Bronchial epithelial cell (primary cell): ENCODE results near the gene DDX55. TPM values are rescaled to one million over a fixed set of nuclear protein-coding genes. Genes with fewer than 3 reads are reported as not detected.

Source experiments
- DNase-seq: peaks from one replicate; pipeline ENCODE4 v3.0.0-alpha.2; 2010; ENCODE audit warnings: low read depth
- FAIRE-seq: peaks from 2 replicates; lab custom pipeline; 2011; peaks lifted over from hg19 to GRCh38; lab: Jason Lieb, UNC
- H3K27me3 ChIP-seq: 2 replicates; pipeline ENCODE4 v1.5.1; 2011; ENCODE audit warnings: low read length; ENCODE audit not compliant: control insufficient read depth, insufficient read depth
- H3K36me3 ChIP-seq: 2 replicates; pipeline ENCODE4 v1.5.1; 2011; ENCODE audit warnings: low read length; ENCODE audit not compliant: control insufficient read depth, insufficient read depth
- H3K4me3 ChIP-seq: 2 replicates; pipeline ENCODE4 v1.5.1; 2011; ENCODE audit warnings: mild to moderate bottlenecking, low read depth, low read length, control low read depth
- CTCF ChIP-seq: IDR thresholded peaks from 2 replicates; pipeline ENCODE4 v1.5.1; 2011; ENCODE audit warnings: mild to moderate bottlenecking, moderate library complexity, low read length, control low read depth, inconsistent platforms; ENCODE audit not compliant: insufficient read depth, severe bottlenecking
- total RNA-seq: library from RNA; depleted of rRNA; stranded (reverse); fragments of >200 nt; gene quantifications from 2 replicates; pipeline ENCODE4 v1.2.1, GENCODE V29; 2014

Gene DDX55
- total RNA-seq, 1 donor from 2014 or later: 23.4 TPM

- DNase-seq (no peak), FAIRE-seq (no peak)
- Histone ChIP-seq H3K4me3 (no peak overlapping the region), H3K36me3 (peaks cover 18% of the 10 kb centered on the region), H3K27me3 (no peaks in the 10 kb centered on the region)
- no peak for TF ChIP-seq CTCF
These were observed 43.5 kb downstream of the DDX55 start for GRCh38 chr12:123645380-123645779.

GRCh38 chr12:123645878-123646277, 44.0 kb downstream of the DDX55 start:
- Histone ChIP-seq H3K36me3 (peaks cover 18% of the 10 kb centered on the region), H3K4me3 (no peak overlapping the region), H3K27me3 (no peaks in the 10 kb centered on the region)
- FAIRE-seq: no peak
- no peak for DNase-seq
- TF ChIP-seq CTCF: no peak

- no peaks in the 10 kb centered on the region for H3K27me3 ChIP-seq
- H3K4me3 ChIP-seq: no peak overlapping the region
- DNase-seq (no peak), FAIRE-seq (no peak)
- TF ChIP-seq CTCF: no peak
- H3K36me3 ChIP-seq: peaks cover 19% of the 10 kb centered on the region
These were observed 46.5 kb downstream of the DDX55 start for GRCh38 chr12:123648401-123648800.

DNA sequence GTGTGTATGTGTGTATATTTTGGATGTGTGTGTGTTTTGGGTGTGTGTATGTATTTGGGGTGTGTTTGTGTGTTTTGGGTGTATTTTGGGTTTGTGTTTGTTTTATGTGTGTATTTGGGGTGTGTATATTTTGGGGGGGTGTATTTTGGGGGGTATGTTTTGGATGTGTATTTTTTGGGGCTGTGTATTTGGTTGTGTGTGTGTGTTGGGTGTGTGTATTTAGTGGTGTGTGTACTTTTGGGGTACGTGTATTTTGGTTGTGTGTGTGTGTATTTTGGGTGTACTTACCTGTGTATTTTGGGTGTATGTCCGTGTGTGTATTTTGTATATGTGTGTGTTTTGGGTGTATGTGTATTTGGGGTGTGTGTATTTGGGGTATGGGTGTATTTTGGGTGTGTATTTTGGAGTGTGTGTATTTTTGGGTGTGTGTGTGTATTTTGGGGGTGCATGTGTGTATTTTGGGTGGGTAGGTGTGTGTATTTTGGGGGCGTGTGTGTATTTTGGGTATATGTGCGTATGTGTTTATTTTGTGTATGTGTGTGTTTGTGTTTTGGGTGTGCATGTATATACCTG, 52.3 kb downstream of the DDX55 start:
- peaks cover 11% of the 10 kb centered on the region for H3K36me3 ChIP-seq
- no peak for TF ChIP-seq CTCF
- no peaks in the 10 kb centered on the region for H3K27me3 ChIP-seq
- no peak overlapping the region for H3K4me3 ChIP-seq
- no peak for FAIRE-seq
- no peak for DNase-seq

DNA sequence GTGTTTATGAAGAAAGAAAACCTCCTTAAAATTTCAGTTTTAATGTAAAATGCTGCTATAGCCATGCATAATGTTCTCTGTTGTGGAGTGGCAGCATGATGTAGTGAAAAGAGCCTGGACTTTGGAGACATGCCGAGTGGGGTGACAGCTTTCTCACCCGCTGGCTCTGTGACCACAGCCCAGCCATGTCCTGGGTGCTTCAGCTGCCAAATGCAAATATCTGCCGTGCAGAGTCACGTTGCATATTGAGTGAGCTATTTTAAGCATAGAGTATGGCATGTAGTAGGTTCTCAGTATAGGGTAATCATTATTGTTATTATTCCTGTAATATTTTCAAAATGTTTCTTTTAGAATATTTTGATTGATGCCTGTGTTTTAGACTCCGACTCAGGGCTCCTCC, 53.5 kb downstream of the DDX55 start:
- no peak for DNase-seq
- H3K4me3 ChIP-seq: no peak overlapping the region
- no peak for FAIRE-seq
- H3K27me3 ChIP-seq: no peaks in the 10 kb centered on the region
- TF ChIP-seq CTCF: no peak
- H3K36me3 ChIP-seq: peaks cover 12% of the 10 kb centered on the region

DNA sequence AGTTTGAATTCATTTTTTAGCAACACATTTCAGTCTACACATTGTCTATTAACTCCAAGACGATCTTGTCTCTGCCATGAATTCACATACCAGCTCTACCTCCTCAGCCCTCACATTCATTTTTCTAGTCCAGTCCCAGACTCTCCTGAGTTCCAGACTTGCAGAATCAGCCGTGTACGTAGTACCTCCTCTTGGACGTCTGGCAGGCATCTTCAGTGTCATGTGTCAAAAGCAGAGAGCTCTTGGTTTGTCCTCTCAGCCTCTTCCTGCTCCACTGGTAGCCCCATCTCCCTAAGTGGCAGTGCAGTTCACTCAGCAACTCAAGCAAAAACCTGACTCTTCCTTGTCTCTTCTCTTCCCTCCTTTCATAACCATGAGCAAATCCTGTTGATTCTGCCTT, 54.5 kb downstream of the DDX55 start:
- no peak overlapping the region for H3K4me3 ChIP-seq
- no peak for FAIRE-seq
- TF ChIP-seq CTCF: no peak
- no peak for DNase-seq
- H3K27me3 ChIP-seq: no peaks in the 10 kb centered on the region
- peaks cover 12% of the 10 kb centered on the region for H3K36me3 ChIP-seq
